ENCODE data around the gene MTHFD2.
"Not testable (repeated sequence)": the region's sequence is repeated elsewhere in the genome, so short reads cannot be mapped to it uniquely, and the experiment has no call there.

MTHFD2 gene

GRCh38 chr2:74197049-74197448 is 1.4 kb upstream of the MTHFD2 start:
- no peak for DNase-seq (ENCODE audit: low read depth in 2 of 2)

GRCh38 chr2:74198023-74198460 is 373 bp upstream of the MTHFD2 start:
- DNase-seq (ENCODE audit: low read depth in 2 of 2), result no peak

- DNase-seq (ENCODE audit: low read depth in 2 of 2), result no peak
Observed at GRCh38 chr2:74199275-74199701, 873 bp downstream of the MTHFD2 start.

- DNase-seq (ENCODE audit: low read depth in 2 of 2), result no peak
Observed at GRCh38 chr2:74199871-74200305, 1.5 kb downstream of the MTHFD2 start.

GRCh38 chr2:74201196-74201595 is 2.8 kb downstream of the MTHFD2 start:
- no peak for DNase-seq (ENCODE audit: low read depth in 2 of 2)

GRCh38 chr2:74201596-74201995 is 3.2 kb downstream of the MTHFD2 start:
- no peak for DNase-seq (ENCODE audit: low read depth in 2 of 2)

GRCh38 chr2:74204436-74204835 is 6.0 kb downstream of the MTHFD2 start:
- DNase-seq (ENCODE audit: low read depth in 2 of 2), result no peak

GRCh38 chr2:74205113-74205512 is 6.7 kb downstream of the MTHFD2 start:
- no peak for DNase-seq (ENCODE audit: low read depth in 2 of 2)

GRCh38 chr2:74205596-74205995 is 7.2 kb downstream of the MTHFD2 start:
- no peak for DNase-seq (ENCODE audit: low read depth in 2 of 2)

- no peak for DNase-seq (ENCODE audit: low read depth in 2 of 2)
Observed at GRCh38 chr2:74206180-74206688, 7.8 kb downstream of the MTHFD2 start.

GRCh38 chr2:74212702-74213410 is 14.4 kb downstream of the MTHFD2 start:
- DNase-seq (ENCODE audit: low read depth in 2 of 2), result no peak

GRCh38 chr2:74215771-74216170 is 17.4 kb downstream of the MTHFD2 start:
- not testable (repeated sequence) for DNase-seq (ENCODE audit: low read depth in 2 of 2)

- no peak for DNase-seq (ENCODE audit: low read depth in 2 of 2)
Observed at GRCh38 chr2:74216642-74217041, 18.2 kb downstream of the MTHFD2 start.

GRCh38 chr2:74219846-74220486 is 21.6 kb downstream of the MTHFD2 start:
- DNase-seq (ENCODE audit: low read depth in 2 of 2), result no peak

- no peak for DNase-seq (ENCODE audit: low read depth in 2 of 2)
Observed at GRCh38 chr2:74221091-74221490, 22.7 kb downstream of the MTHFD2 start.

- DNase-seq (ENCODE audit: low read depth in 2 of 2), result no peak
Observed at GRCh38 chr2:74221604-74222299, 23.3 kb downstream of the MTHFD2 start.

- no peak for DNase-seq (ENCODE audit: low read depth in 2 of 2)
Observed at GRCh38 chr2:74222300-74222650, 23.9 kb downstream of the MTHFD2 start.

GRCh38 chr2:74223941-74224770 is 25.7 kb downstream of the MTHFD2 start:
- DNase-seq (ENCODE audit: low read depth in 2 of 2), result no peak

GRCh38 chr2:74225698-74226459 is 27.5 kb downstream of the MTHFD2 start:
- no peak for DNase-seq (ENCODE audit: low read depth in 2 of 2)

- DNase-seq (ENCODE audit: low read depth in 2 of 2), result no peak
Observed at GRCh38 chr2:74226648-74227213, 28.3 kb downstream of the MTHFD2 start.

- no peak for DNase-seq (ENCODE audit: low read depth in 2 of 2)
Observed at GRCh38 chr2:74227646-74228045, 29.2 kb downstream of the MTHFD2 start.
